HepG2 (cell line): ENCODE data around the gene TNIP3. TPM values are rescaled to one million over a fixed set of nuclear protein-coding genes. Genes with fewer than 3 reads are reported as not detected.

Source experiments
- ATAC-seq: fragments of 200-7000 bp; cut with Tn5 transposase; 3 replicates; pipeline ENCODE4 v1.9.1; 2020; ENCODE audit warnings: mild to moderate bottlenecking, moderate library complexity
- BruUV-seq: library from RNA; stranded (reverse); fragments of 400-500 nt; replicated peaks from 2 replicates; lab custom pipeline; 2021; lab: Mats Ljungman, UMichigan
- CTCF ChIA-PET: fragments of 300-600 bp; formaldehyde crosslinking; extraction: SDS; loops from one replicate; lab custom pipeline; 2021; ENCODE audit warnings: low total read pairs, inconsistent platforms, low intra/inter-chr PET ratio; lab: Yijun Ruan, JAX
- POLR2A ChIA-PET: fragments of 350-600 bp; sonication (Branson Sonifier 250); formaldehyde crosslinking; loops from one replicate; lab custom pipeline; 2020; ENCODE audit warnings: antibody characterized with exemption, inconsistent platforms; lab: Yijun Ruan, JAX
- DNase-seq: peaks from one replicate; pipeline ENCODE4 v3.0.0-alpha.2; 2015; ENCODE audit warnings: low spot score
- FAIRE-seq: peaks from 3 replicates; lab custom pipeline; 2011; peaks lifted over from hg19 to GRCh38; lab: Jason Lieb, UNC
- H2AFZ ChIP-seq: one replicate; pipeline ENCODE4 v1.6.1; 2011; ENCODE audit warnings: low read length, inconsistent platforms
- H3K27ac ChIP-seq: fragments of 300-600 bp; 3 replicates; pipeline ENCODE4 v1.8.0; 2011; ENCODE audit warnings: mixed run types, mild to moderate bottlenecking, mixed read lengths, low read length, inconsistent platforms; ENCODE audit not compliant: insufficient read depth; ENCODE audit errors: extremely low read length
- H3K27me3 ChIP-seq, 2 experiments: fragments of 200-600 bp in 1 of 2; 2 replicates in 1 of 2; 3 replicates in 1 of 2; pipeline versions ENCODE4 v1.6.0 to v1.8.0; 2011; ENCODE audit warnings: low read length in 2 of 2, mild to moderate bottlenecking in 2 of 2, moderate library complexity in 2 of 2, inconsistent platforms in 1 of 2; ENCODE audit not compliant: insufficient read depth in 2 of 2, control insufficient read depth in 1 of 2
- H3K36me3 ChIP-seq, 2 experiments: fragments of 200-600 bp in 1 of 2; replicated peaks in 1 of 2; 2 replicates in 1 of 2; 3 replicates in 1 of 2; pipeline versions ENCODE4 v1.5.1 to v1.8.0; 2011; ENCODE audit warnings: low read length in 2 of 2, inconsistent platforms in 1 of 2; ENCODE audit not compliant: insufficient read depth in 2 of 2, control insufficient read depth in 1 of 2
- H3K4me1 ChIP-seq: 2 replicates; pipeline ENCODE4 v1.5.1; 2012; ENCODE audit warnings: low read length, inconsistent platforms; ENCODE audit not compliant: insufficient read depth
- H3K4me2 ChIP-seq: 2 replicates; pipeline ENCODE4 v1.6.0; 2011; ENCODE audit warnings: low read depth, low read length, inconsistent platforms
- H3K4me3 ChIP-seq, 3 experiments: fragments of 200-600 bp in 1 of 3; sonication (generic), shearing (Covaris generic) in 1 of 3; replicated peaks in 1 of 3; 2 replicates each; pipeline ENCODE4 v1.5.1; 2011 to 2016; ENCODE audit warnings: low read length in 3 of 3, inconsistent platforms in 2 of 3, low read depth in 2 of 3, mild to moderate bottlenecking in 2 of 3, control low read depth in 1 of 3, mixed read lengths in 1 of 3; ENCODE audit not compliant: insufficient read depth in 1 of 3
- H3K79me2 ChIP-seq: one replicate; pipeline ENCODE4 v1.6.1; 2011; ENCODE audit warnings: low read length, inconsistent platforms; ENCODE audit not compliant: insufficient read depth
- H3K9ac ChIP-seq: 2 replicates; pipeline ENCODE4 v1.6.0; 2011; ENCODE audit warnings: mild to moderate bottlenecking, low read depth, low read length, inconsistent platforms; ENCODE audit not compliant: insufficient read depth
- H3K9me3 ChIP-seq: 2 replicates; pipeline ENCODE4 v1.5.1; 2012; ENCODE audit warnings: mild to moderate bottlenecking, low read length
- H4K20me1 ChIP-seq: 2 replicates; pipeline ENCODE4 v1.6.0; 2011; ENCODE audit warnings: inconsistent platforms, mild to moderate bottlenecking, low read length, moderate library complexity; ENCODE audit not compliant: insufficient read depth
- ATF7 ChIP-seq, 2 experiments: fragments of 450-650 bp in 1 of 2; sonication (generic) in 1 of 2; formaldehyde crosslinking in 1 of 2; IDR thresholded peaks; 2 replicates each; pipeline versions ENCODE4 v1.4.0 to v1.6.1; 2016 to 2020; ENCODE audit warnings: antibody characterized with exemption in 1 of 2, mild to moderate bottlenecking in 1 of 2, missing genetic modification reagents in 1 of 2
- GFI1 ChIP-seq: sonication (generic); formaldehyde crosslinking; IDR thresholded peaks from 2 replicates; pipeline ENCODE4 v1.5.0; 2020; ENCODE audit warnings: missing genetic modification reagents, mild to moderate bottlenecking, borderline replicate concordance
- KMT2A ChIP-seq: sonication (generic); formaldehyde crosslinking; IDR thresholded peaks from 2 replicates; pipeline ENCODE4 v1.4.0; 2020; ENCODE audit warnings: missing genetic modification reagents
- NONO ChIP-seq, 2 experiments: fragments of 450-650 bp in 1 of 2; sonication (generic) in 1 of 2; formaldehyde crosslinking in 1 of 2; IDR thresholded peaks in 1 of 2; conservative IDR thresholded peaks in 1 of 2; 2 replicates each; pipeline versions ENCODE4 v1.6.1 to v1.8.0; 2017 to 2022; ENCODE audit warnings: mild to moderate bottlenecking in 1 of 2, missing genetic modification reagents in 1 of 2, moderate library complexity in 1 of 2
- NR3C1 ChIP-seq: sonication (generic); formaldehyde crosslinking; IDR thresholded peaks from 2 replicates; pipeline ENCODE4 v1.4.0; 2020; ENCODE audit warnings: missing genetic modification reagents
- SETDB1 ChIP-seq: sonication (generic); formaldehyde crosslinking; IDR thresholded peaks from 2 replicates; pipeline ENCODE4 v1.5.1; 2020; ENCODE audit warnings: missing genetic modification reagents, mild to moderate bottlenecking, borderline replicate concordance
- STAG1 ChIP-seq: sonication (generic); formaldehyde crosslinking; IDR thresholded peaks from 2 replicates; pipeline ENCODE4 v1.4.0; 2020; ENCODE audit warnings: missing genetic modification reagents
- XBP1 ChIP-seq: sonication (generic); formaldehyde crosslinking; IDR thresholded peaks from 2 replicates; pipeline ENCODE4 v1.5.0; 2020; ENCODE audit warnings: missing genetic modification reagents
- ZNF12 ChIP-seq: sonication (generic); formaldehyde crosslinking; IDR thresholded peaks from 2 replicates; pipeline ENCODE4 v1.5.0; 2020; ENCODE audit warnings: missing genetic modification reagents
- ZNF432 ChIP-seq: sonication (generic); formaldehyde crosslinking; IDR thresholded peaks from 2 replicates; pipeline ENCODE4 v1.5.0; 2020; ENCODE audit warnings: missing genetic modification reagents, mild to moderate bottlenecking, borderline replicate concordance
- WGBS: methylation state at CpG from one replicate; pipeline ENCODE4 v1.1.6; 2017; ENCODE audit warnings: low lambda C conversion rate; 5-methylcytosine and 5-hydroxymethylcytosine counted together
- in situ Hi-C: cut with HindIII; loops from 2 replicates; pipeline ENCODE4 v1.10.0; 2017; ENCODE audit warnings: low pct_unique_long_range_greater_than_20kb; ENCODE audit not compliant: extremely low pct_ligation_motif_present
- intact Hi-C: fragments of 100-400 bp; cut with micrococcal nuclease; formaldehyde crosslinking; loops from one replicate; pipeline ENCODE4 v1.10.0; 2022; ENCODE audit not compliant: unreplicated experiment
- polyA plus RNA-seq, 8 experiments: library from polyadenylated mRNA; depleted of rRNA in 3 of 8; stranded (reverse) in 7 of 8; unstranded in 1 of 8; fragments of >200 nt; fragmentation: Illumina TruSeq in 4 of 8; extraction: Trizol in 4 of 8; gene quantifications; 2 replicates each; pipeline versions ENCODE4 v1.2.1 to v1.2.3, GENCODE V29; 2011 to 2016; ENCODE audit warnings: low read depth in 4 of 8, missing spikeins in 1 of 8, mixed read lengths in 1 of 8; ENCODE audit not compliant: insufficient read depth in 1 of 8
- total RNA-seq, 5 experiments: library from RNA; depleted of rRNA; stranded (reverse); fragments of >200 nt; fragmentation: Illumina TruSeq; extraction: Trizol; gene quantifications; 2 replicates each; pipeline ENCODE4 v1.2.3, GENCODE V29; 2016; ENCODE audit warnings: low read depth in 1 of 5
- TF ChIP-seq, protein P1 (sequence below): sonication (generic); formaldehyde crosslinking; IDR thresholded peaks from 2 replicates; pipeline ENCODE4 v1.5.0; 2020; ENCODE audit warnings: missing genetic modification reagents
- TF ChIP-seq, protein P2 (sequence below): fragments of 450-650 bp; IDR thresholded peaks from 2 replicates; pipeline ENCODE4 v1.6.1; 2017
- TF ChIP-seq, protein P3 (sequence below): sonication (generic); formaldehyde crosslinking; IDR thresholded peaks from 2 replicates; pipeline ENCODE4 v1.4.0; 2020; ENCODE audit warnings: mild to moderate bottlenecking, missing genetic modification reagents
- TF ChIP-seq, protein P4 (sequence below): sonication (generic); formaldehyde crosslinking; IDR thresholded peaks from 2 replicates; pipeline ENCODE4 v1.4.0; 2020; ENCODE audit warnings: missing genetic modification reagents

TNIP3 gene
- total and polyA plus RNA-seq, 2 of the 13 experiments (the other 11 are each of a cell fraction or from before 2014, with no cell fraction given) = not detected

DNA sequence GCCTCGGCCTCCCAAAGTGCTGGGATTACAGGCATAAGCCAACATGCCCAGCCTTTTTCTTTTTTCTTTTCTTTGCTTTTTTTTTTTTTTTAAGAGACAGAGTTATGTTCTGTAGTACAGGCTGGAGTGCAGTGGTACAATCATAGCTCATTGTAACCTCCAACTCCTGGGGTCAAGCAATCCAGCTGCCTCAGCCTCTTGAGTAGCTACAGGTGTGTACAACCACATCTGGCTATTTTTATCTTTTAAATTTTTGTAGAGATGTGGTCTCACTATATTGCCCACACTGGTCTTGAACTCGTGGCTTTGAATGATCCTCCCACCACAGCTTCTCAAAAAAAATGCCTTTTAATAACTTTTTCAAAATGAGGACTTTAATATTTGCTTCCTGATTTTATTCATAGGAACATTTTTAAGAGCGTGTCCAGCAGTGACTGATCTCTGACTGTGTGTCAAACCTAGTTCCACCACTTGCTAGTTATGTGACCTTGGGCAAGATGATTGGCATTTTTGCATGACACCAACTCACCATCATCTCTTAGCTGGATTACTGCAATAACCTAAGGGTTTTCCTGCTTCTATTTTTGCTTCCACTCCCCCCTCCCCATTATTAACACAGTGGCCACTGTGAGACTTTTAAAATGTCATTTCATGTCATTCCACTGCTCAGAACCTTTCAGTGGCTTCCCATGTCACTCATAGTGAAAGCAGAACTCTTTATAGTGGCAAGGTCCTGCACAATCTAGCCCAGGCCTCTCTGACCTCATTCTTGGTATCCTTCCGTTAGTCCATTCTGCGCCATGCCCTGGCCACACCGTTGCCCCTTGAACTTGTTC is 4.5 kb upstream of the TNIP3 start:
- FAIRE-seq (no peak), DNase-seq (no peak), ATAC-seq (no peak)
- H3K36me3 ChIP-seq = no peaks in the 10 kb centered on the region
- in situ Hi-C loops = no loop called here
- no peak overlapping the region for H3K4me2 ChIP-seq
- no peaks in the 10 kb centered on the region for H4K20me1 ChIP-seq
- H3K4me1 ChIP-seq = no peaks in the 10 kb centered on the region
- no peak overlapping the region for H2AFZ ChIP-seq
- WGBS = 28% methylated on average over 6 of the region's 6 CpGs
- CTCF ChIA-PET = no interaction called here
- H3K79me2 ChIP-seq = no peaks in the 10 kb centered on the region
- H3K9me3 ChIP-seq = no peaks in the 10 kb centered on the region
- no peak overlapping the region for H3K9ac ChIP-seq
- H3K27ac ChIP-seq = no peak overlapping the region
- H3K4me3 ChIP-seq = no peak overlapping the region
- intact Hi-C loops = no loop called here
- BruUV-seq = no TSS peak
- POLR2A ChIA-PET = no interaction called here
- H3K27me3 ChIP-seq = no peaks in the 10 kb centered on the region
- TF ChIP-seq, protein P1, sequence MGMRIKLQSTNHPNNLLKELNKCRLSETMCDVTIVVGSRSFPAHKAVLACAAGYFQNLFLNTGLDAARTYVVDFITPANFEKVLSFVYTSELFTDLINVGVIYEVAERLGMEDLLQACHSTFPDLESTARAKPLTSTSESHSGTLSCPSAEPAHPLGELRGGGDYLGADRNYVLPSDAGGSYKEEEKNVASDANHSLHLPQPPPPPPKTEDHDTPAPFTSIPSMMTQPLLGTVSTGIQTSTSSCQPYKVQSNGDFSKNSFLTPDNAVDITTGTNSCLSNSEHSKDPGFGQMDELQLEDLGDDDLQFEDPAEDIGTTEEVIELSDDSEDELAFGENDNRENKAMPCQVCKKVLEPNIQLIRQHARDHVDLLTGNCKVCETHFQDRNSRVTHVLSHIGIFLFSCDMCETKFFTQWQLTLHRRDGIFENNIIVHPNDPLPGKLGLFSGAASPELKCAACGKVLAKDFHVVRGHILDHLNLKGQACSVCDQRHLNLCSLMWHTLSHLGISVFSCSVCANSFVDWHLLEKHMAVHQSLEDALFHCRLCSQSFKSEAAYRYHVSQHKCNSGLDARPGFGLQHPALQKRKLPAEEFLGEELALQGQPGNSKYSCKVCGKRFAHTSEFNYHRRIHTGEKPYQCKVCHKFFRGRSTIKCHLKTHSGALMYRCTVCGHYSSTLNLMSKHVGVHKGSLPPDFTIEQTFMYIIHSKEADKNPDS (CRISPR knock-in tag) = no peak
- no peak for TF ChIP-seq SETDB1 (CRISPR knock-in tag)
- TF ChIP-seq XBP1 = no peak
- TF ChIP-seq, protein P2, sequence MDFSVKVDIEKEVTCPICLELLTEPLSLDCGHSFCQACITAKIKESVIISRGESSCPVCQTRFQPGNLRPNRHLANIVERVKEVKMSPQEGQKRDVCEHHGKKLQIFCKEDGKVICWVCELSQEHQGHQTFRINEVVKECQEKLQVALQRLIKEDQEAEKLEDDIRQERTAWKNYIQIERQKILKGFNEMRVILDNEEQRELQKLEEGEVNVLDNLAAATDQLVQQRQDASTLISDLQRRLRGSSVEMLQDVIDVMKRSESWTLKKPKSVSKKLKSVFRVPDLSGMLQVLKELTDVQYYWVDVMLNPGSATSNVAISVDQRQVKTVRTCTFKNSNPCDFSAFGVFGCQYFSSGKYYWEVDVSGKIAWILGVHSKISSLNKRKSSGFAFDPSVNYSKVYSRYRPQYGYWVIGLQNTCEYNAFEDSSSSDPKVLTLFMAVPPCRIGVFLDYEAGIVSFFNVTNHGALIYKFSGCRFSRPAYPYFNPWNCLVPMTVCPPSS = no peak
- no peak for TF ChIP-seq NR3C1
- no peak for TF ChIP-seq ATF7 (IDR thresholded peaks at IDR 0.05)
- TF ChIP-seq ATF7 (CRISPR knock-in tag; IDR thresholded peaks at IDR 0.05) = no peak
- TF ChIP-seq KMT2A (CRISPR knock-in tag) = no peak
- TF ChIP-seq NONO (IDR thresholded peaks at IDR 0.05) = no peak
- TF ChIP-seq NONO (CRISPR knock-in tag; conservative IDR thresholded peaks at IDR 0.05) = no peak
- no peak for TF ChIP-seq ZNF432 (CRISPR knock-in tag)
- TF ChIP-seq ZNF12 = no peak
- TF ChIP-seq, protein P3, sequence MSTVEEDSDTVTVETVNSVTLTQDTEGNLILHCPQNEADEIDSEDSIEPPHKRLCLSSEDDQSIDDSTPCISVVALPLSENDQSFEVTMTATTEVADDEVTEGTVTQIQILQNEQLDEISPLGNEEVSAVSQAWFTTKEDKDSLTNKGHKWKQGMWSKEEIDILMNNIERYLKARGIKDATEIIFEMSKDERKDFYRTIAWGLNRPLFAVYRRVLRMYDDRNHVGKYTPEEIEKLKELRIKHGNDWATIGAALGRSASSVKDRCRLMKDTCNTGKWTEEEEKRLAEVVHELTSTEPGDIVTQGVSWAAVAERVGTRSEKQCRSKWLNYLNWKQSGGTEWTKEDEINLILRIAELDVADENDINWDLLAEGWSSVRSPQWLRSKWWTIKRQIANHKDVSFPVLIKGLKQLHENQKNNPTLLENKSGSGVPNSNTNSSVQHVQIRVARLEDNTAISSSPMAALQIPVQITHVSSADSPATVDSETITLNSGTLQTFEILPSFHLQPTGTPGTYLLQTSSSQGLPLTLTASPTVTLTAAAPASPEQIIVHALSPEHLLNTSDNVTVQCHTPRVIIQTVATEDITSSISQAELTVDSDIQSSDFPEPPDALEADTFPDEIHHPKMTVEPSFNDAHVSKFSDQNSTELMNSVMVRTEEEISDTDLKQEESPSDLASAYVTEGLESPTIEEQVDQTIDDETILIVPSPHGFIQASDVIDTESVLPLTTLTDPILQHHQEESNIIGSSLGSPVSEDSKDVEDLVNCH (CRISPR knock-in tag) = no peak
- TF ChIP-seq, protein P4, sequence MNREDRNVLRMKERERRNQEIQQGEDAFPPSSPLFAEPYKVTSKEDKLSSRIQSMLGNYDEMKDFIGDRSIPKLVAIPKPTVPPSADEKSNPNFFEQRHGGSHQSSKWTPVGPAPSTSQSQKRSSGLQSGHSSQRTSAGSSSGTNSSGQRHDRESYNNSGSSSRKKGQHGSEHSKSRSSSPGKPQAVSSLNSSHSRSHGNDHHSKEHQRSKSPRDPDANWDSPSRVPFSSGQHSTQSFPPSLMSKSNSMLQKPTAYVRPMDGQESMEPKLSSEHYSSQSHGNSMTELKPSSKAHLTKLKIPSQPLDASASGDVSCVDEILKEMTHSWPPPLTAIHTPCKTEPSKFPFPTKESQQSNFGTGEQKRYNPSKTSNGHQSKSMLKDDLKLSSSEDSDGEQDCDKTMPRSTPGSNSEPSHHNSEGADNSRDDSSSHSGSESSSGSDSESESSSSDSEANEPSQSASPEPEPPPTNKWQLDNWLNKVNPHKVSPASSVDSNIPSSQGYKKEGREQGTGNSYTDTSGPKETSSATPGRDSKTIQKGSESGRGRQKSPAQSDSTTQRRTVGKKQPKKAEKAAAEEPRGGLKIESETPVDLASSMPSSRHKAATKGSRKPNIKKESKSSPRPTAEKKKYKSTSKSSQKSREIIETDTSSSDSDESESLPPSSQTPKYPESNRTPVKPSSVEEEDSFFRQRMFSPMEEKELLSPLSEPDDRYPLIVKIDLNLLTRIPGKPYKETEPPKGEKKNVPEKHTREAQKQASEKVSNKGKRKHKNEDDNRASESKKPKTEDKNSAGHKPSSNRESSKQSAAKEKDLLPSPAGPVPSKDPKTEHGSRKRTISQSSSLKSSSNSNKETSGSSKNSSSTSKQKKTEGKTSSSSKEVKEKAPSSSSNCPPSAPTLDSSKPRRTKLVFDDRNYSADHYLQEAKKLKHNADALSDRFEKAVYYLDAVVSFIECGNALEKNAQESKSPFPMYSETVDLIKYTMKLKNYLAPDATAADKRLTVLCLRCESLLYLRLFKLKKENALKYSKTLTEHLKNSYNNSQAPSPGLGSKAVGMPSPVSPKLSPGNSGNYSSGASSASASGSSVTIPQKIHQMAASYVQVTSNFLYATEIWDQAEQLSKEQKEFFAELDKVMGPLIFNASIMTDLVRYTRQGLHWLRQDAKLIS = no peak
- TF ChIP-seq GFI1 (CRISPR knock-in tag) = no peak
- no peak for TF ChIP-seq STAG1 (CRISPR knock-in tag)
